GM23338 (cell line): ENCODE measurements around the gene ASTN1. TPM values are rescaled to one million over a fixed set of nuclear protein-coding genes. Genes with fewer than 3 reads are reported as not detected.

ENCODE experiments used
- ATAC-seq: fragments of 200-7000 bp; cut with Tn5 transposase; 3 replicates; pipeline ENCODE4 v1.9.1; 2020
- DNase-seq: peaks from one replicate; pipeline ENCODE4 v3.0.0-alpha.2; 2015; ENCODE audit warnings: low spot score
- H2AFZ ChIP-seq: fragments of 200-600 bp; sonication (generic); 2 replicates; pipeline ENCODE4 v1.8.0; 2016; ENCODE audit warnings: antibody characterized with exemption, mild to moderate bottlenecking, moderate library complexity
- H3F3A ChIP-seq: fragments of 200-600 bp; sonication (generic); replicated peaks from 2 replicates; pipeline ENCODE4 v1.8.0; 2017; ENCODE audit warnings: antibody characterized with exemption, mixed run types, low read depth
- H3K27ac ChIP-seq: fragments of 200-600 bp; sonication (generic); 2 replicates; pipeline ENCODE4 v1.6.1; 2016; ENCODE audit warnings: low read depth
- H3K27me3 ChIP-seq: fragments of 200-600 bp; sonication (generic); 2 replicates; pipeline ENCODE4 v1.8.0; 2016; ENCODE audit warnings: mild to moderate bottlenecking, mixed run types, moderate library complexity; ENCODE audit not compliant: insufficient read depth
- H3K36me3 ChIP-seq: fragments of 200-600 bp; sonication (generic); 2 replicates; pipeline ENCODE4 v1.8.0; 2016; ENCODE audit warnings: mild to moderate bottlenecking; ENCODE audit not compliant: insufficient read depth
- H3K4me1 ChIP-seq: fragments of 200-600 bp; sonication (generic); 2 replicates; pipeline ENCODE4 v1.8.0; 2016; ENCODE audit warnings: mild to moderate bottlenecking, moderate library complexity; ENCODE audit not compliant: insufficient read depth
- H3K4me2 ChIP-seq: fragments of 200-600 bp; sonication (generic); 2 replicates; pipeline ENCODE4 v1.7.1; 2017; ENCODE audit warnings: mixed run types
- H3K4me3 ChIP-seq: fragments of 200-600 bp; sonication (generic); 2 replicates; pipeline ENCODE4 v1.6.1; 2016; ENCODE audit warnings: mixed run types
- H3K79me2 ChIP-seq: fragments of 200-600 bp; sonication (generic); replicated peaks from 2 replicates; pipeline ENCODE4 v1.8.0; 2017; ENCODE audit warnings: mild to moderate bottlenecking; ENCODE audit not compliant: insufficient read depth
- H3K9me2 ChIP-seq: fragments of 200-600 bp; sonication (generic); 2 replicates; pipeline ENCODE4 v1.8.0; 2017; ENCODE audit not compliant: insufficient read depth
- H4K20me1 ChIP-seq: fragments of 200-600 bp; sonication (generic); replicated peaks from 2 replicates; pipeline ENCODE4 v1.8.0; 2017; ENCODE audit warnings: mild to moderate bottlenecking; ENCODE audit not compliant: insufficient read depth
- H3K27ac Mint-ChIP-seq: 2 replicates; pipeline ENCODE4 v1.8.0; 2020; ENCODE audit warnings: inconsistent platforms, mild to moderate bottlenecking, moderate library complexity, mixed read lengths
- H3K27me3 Mint-ChIP-seq: 3 replicates; pipeline ENCODE4 v1.8.0; 2022; ENCODE audit warnings: low read depth, mild to moderate bottlenecking, moderate library complexity, mixed read lengths, inconsistent platforms; ENCODE audit not compliant: insufficient read depth, poor library complexity
- H3K36me3 Mint-ChIP-seq: 3 replicates; pipeline ENCODE4 v1.8.0; 2021; ENCODE audit warnings: low read depth, mild to moderate bottlenecking, inconsistent platforms, moderate library complexity, mixed read lengths
- H3K4me1 Mint-ChIP-seq: 3 replicates; pipeline ENCODE4 v1.8.0; 2020; ENCODE audit warnings: mild to moderate bottlenecking, inconsistent platforms, mixed read lengths
- H3K4me3 Mint-ChIP-seq: 3 replicates; pipeline ENCODE4 v1.8.0; 2021; ENCODE audit warnings: moderate library complexity, mild to moderate bottlenecking, inconsistent platforms, mixed read lengths
- H3K9me3 Mint-ChIP-seq: 3 replicates; pipeline ENCODE4 v1.8.0; 2020; ENCODE audit warnings: moderate library complexity, mild to moderate bottlenecking, inconsistent platforms, mixed read lengths
- CREB1 ChIP-seq: fragments of 250-450 bp; sonication (Bioruptor Pico); IDR thresholded peaks from 2 replicates; pipeline ENCODE4 v1.5.0; 2020; ENCODE audit warnings: low read depth, mild to moderate bottlenecking, moderate library complexity
- EZH2 ChIP-seq: fragments of 200-600 bp; sonication (generic); IDR thresholded peaks from one replicate; pipeline ENCODE4 v1.8.0; 2017; ENCODE audit warnings: antibody characterized with exemption, mild to moderate bottlenecking, low read depth; ENCODE audit not compliant: unreplicated experiment
- NANOG ChIP-seq: IDR thresholded peaks from 2 replicates; pipeline ENCODE4 v1.6.1; 2016; ENCODE audit warnings: antibody characterized with exemption, borderline replicate concordance
- STAT1 ChIP-seq: IDR thresholded peaks from one replicate; pipeline ENCODE4 v1.6.1; 2016; ENCODE audit warnings: antibody characterized with exemption; ENCODE audit not compliant: unreplicated experiment
- ZNF114 ChIP-seq: fragments of 250-450 bp; sonication (Bioruptor Pico); IDR thresholded peaks from 2 replicates; pipeline ENCODE4 v1.5.0; 2020; ENCODE audit warnings: mild to moderate bottlenecking, moderate library complexity
- ZNF331 ChIP-seq: fragments of 250-450 bp; sonication (Bioruptor Pico); IDR thresholded peaks from 2 replicates; pipeline ENCODE4 v1.5.0; 2020; ENCODE audit warnings: low read depth, mild to moderate bottlenecking, moderate library complexity
- ZNF462 ChIP-seq: fragments of 250-450 bp; sonication (Bioruptor Pico); IDR thresholded peaks from 2 replicates; pipeline ENCODE4 v1.5.0; 2020; ENCODE audit warnings: mild to moderate bottlenecking, moderate library complexity
- polyA plus RNA-seq: library from polyadenylated mRNA; unstranded; fragments of >200 nt; fragmentation: Nextera tagmentation; extraction: Ambion mirVana; gene quantifications from 2 replicates; pipeline ENCODE4 v1.2.1, GENCODE V29; 2016
- total RNA-seq: library from RNA; depleted of rRNA; stranded (reverse); fragments of >200 nt; shearing (Covaris generic); gene quantifications from 2 replicates; pipeline ENCODE4 v1.2.3, GENCODE V29; 2014
- TF ChIP-seq, protein P1 (sequence below), 2 experiments: fragments of 200-600 bp in 1 of 2; sonication (generic) in 1 of 2; conservative IDR thresholded peaks; 2 replicates each; pipeline versions ENCODE4 v1.5.1 to v1.6.1; 2016 to 2017; ENCODE audit warnings: antibody characterized with exemption in 2 of 2, low read depth in 2 of 2, mild to moderate bottlenecking in 2 of 2, moderate library complexity in 1 of 2
- TF ChIP-seq, protein P2 (sequence below): IDR thresholded peaks from one replicate; pipeline ENCODE4 v1.6.1; 2018; ENCODE audit warnings: antibody characterized with exemption; ENCODE audit not compliant: unreplicated experiment

Gene ASTN1
- total and polyA plus RNA-seq, 2 experiments from 2014 or later: 2.0 to 5.2 TPM

- Histone ChIP-seq H3K27me3 (no peaks in the 10 kb centered on the region), H3K4me1 (peaks cover 5% of the 10 kb centered on the region; the same call in 1 of the 2 replicates), H3K27ac (no peak overlapping the region), H2AFZ (no peak overlapping the region), H3F3A (no peaks in the 10 kb centered on the region), H3K4me3 (no peak overlapping the region), H3K36me3 (no peaks in the 10 kb centered on the region), H3K9me2 (peaks cover 3% of the 10 kb centered on the region; the same call in 1 of the 2 replicates), H4K20me1 (no peaks in the 10 kb centered on the region), H3K79me2 (no peaks in the 10 kb centered on the region), H3K4me2 (no peak overlapping the region)
- Mint-ChIP-seq H3K9me3 (no peaks in the 10 kb centered on the region; the same call in 2 of the 3 replicates), H3K36me3 (no peaks in the 10 kb centered on the region), H3K27ac (no peak overlapping the region), H3K4me3 (no peak overlapping the region), H3K27me3 (peaks cover 4% of the 10 kb centered on the region), H3K4me1 (peaks cover 22% of the 10 kb centered on the region)
- ATAC-seq: no peak
- DNase-seq: no peak
- TF ChIP-seq NANOG: no peak
- TF ChIP-seq, protein P1, sequence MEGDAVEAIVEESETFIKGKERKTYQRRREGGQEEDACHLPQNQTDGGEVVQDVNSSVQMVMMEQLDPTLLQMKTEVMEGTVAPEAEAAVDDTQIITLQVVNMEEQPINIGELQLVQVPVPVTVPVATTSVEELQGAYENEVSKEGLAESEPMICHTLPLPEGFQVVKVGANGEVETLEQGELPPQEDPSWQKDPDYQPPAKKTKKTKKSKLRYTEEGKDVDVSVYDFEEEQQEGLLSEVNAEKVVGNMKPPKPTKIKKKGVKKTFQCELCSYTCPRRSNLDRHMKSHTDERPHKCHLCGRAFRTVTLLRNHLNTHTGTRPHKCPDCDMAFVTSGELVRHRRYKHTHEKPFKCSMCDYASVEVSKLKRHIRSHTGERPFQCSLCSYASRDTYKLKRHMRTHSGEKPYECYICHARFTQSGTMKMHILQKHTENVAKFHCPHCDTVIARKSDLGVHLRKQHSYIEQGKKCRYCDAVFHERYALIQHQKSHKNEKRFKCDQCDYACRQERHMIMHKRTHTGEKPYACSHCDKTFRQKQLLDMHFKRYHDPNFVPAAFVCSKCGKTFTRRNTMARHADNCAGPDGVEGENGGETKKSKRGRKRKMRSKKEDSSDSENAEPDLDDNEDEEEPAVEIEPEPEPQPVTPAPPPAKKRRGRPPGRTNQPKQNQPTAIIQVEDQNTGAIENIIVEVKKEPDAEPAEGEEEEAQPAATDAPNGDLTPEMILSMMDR (conservative IDR thresholded peaks at IDR 0.05; ENCODE audit: low read depth in 2 of 2): no peak
- TF ChIP-seq STAT1: no peak
- no peak for TF ChIP-seq EZH2
- no peak for TF ChIP-seq CREB1 (CRISPR knock-in tag)
- no peak for TF ChIP-seq ZNF462 (CRISPR knock-in tag)
- TF ChIP-seq ZNF114: no peak
- TF ChIP-seq ZNF331: no peak
- TF ChIP-seq, protein P2, sequence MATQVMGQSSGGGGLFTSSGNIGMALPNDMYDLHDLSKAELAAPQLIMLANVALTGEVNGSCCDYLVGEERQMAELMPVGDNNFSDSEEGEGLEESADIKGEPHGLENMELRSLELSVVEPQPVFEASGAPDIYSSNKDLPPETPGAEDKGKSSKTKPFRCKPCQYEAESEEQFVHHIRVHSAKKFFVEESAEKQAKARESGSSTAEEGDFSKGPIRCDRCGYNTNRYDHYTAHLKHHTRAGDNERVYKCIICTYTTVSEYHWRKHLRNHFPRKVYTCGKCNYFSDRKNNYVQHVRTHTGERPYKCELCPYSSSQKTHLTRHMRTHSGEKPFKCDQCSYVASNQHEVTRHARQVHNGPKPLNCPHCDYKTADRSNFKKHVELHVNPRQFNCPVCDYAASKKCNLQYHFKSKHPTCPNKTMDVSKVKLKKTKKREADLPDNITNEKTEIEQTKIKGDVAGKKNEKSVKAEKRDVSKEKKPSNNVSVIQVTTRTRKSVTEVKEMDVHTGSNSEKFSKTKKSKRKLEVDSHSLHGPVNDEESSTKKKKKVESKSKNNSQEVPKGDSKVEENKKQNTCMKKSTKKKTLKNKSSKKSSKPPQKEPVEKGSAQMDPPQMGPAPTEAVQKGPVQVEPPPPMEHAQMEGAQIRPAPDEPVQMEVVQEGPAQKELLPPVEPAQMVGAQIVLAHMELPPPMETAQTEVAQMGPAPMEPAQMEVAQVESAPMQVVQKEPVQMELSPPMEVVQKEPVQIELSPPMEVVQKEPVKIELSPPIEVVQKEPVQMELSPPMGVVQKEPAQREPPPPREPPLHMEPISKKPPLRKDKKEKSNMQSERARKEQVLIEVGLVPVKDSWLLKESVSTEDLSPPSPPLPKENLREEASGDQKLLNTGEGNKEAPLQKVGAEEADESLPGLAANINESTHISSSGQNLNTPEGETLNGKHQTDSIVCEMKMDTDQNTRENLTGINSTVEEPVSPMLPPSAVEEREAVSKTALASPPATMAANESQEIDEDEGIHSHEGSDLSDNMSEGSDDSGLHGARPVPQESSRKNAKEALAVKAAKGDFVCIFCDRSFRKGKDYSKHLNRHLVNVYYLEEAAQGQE: no peak
Observed at GRCh38 chr1:176957603-176958002, 206.9 kb downstream of the ASTN1 start.
